ENCODE results near the gene TM4SF5. TPM values are rescaled to one million over a fixed set of nuclear protein-coding genes. Genes with fewer than 3 reads are reported as not detected.

Gene TM4SF5
- total and polyA plus RNA-seq, 2 of the 8 experiments (the other 6 are each of a cell fraction or from before 2014, with no cell fraction given): not detected

- no peak for TF ChIP-seq SAP30 (IDR thresholded peaks at IDR 0.05; ENCODE audit: insufficient read depth, insufficient replicate concordance, low read length)
- TF ChIP-seq POU5F1 (IDR thresholded peaks at IDR 0.05; ENCODE audit: low read depth, low read length): no peak
- no peak for TF ChIP-seq CBX5 (IDR thresholded peaks at IDR 0.05; ENCODE audit: low read depth, low read length)
- 0 out of 4 replicates have a peak, but pooled peaks of 1 of the 2 experiments have one; percentile 5 for TF ChIP-seq HDAC2 (IDR thresholded peaks at IDR 0.05; ENCODE audit: borderline replicate concordance in 1 of 2, low read depth in 2 of 2, low read length in 2 of 2)
- no peak for TF ChIP-seq MAFK (IDR thresholded peaks at IDR 0.05; ENCODE audit: low read depth, low read length)
- no peak for TF ChIP-seq KDM1A (IDR thresholded peaks at IDR 0.05; ENCODE audit: borderline replicate concordance, low read length)
Observed at GRCh38 chr17:4788807-4789700, 17.4 kb downstream of the TM4SF5 start, which contains the start of gene GLTPD2 (continued).
